Suprapubic skin (tissue), 4 donors: ENCODE data around the gene FOSL1. TPM values are rescaled to one million over a fixed set of nuclear protein-coding genes. Genes with fewer than 3 reads are reported as not detected.

Source experiments
- DNase-seq, 2 donors: peaks; one replicate each; pipeline ENCODE4 v3.0.0-alpha.2; 2019; ENCODE audit warnings: low spot score in 2 of 2
- H3K27ac ChIP-seq: fragments of 200-600 bp; sonication (generic); one replicate; pipeline ENCODE4 v1.5.1; 2019
- H3K27me3 ChIP-seq: fragments of 200-600 bp; sonication (generic); one replicate; pipeline ENCODE4 v1.5.1; 2019
- H3K36me3 ChIP-seq: fragments of 200-600 bp; sonication (generic); one replicate; pipeline ENCODE4 v1.5.1; 2019
- H3K4me1 ChIP-seq: fragments of 200-600 bp; sonication (generic); one replicate; pipeline ENCODE4 v1.5.1; 2019
- H3K4me3 ChIP-seq: fragments of 200-600 bp; sonication (generic); one replicate; pipeline ENCODE4 v1.5.1; 2019; ENCODE audit warnings: mild to moderate bottlenecking
- H3K9me3 ChIP-seq: fragments of 200-600 bp; sonication (generic); one replicate; pipeline ENCODE4 v1.5.1; 2019
- CTCF ChIP-seq, 2 donors: fragments of 200-600 bp in 1 of 2; fragments of 450-650 bp in 1 of 2; sonication (generic) in 1 of 2; IDR thresholded peaks; one replicate each; pipeline ENCODE4 v1.5.1; 2016 to 2019; ENCODE audit warnings: antibody characterized with exemption in 2 of 2, mild to moderate bottlenecking in 1 of 2, moderate library complexity in 1 of 2
- EP300 ChIP-seq: sonication (generic); formaldehyde crosslinking; IDR thresholded peaks from one replicate; pipeline ENCODE4 v1.6.1; 2017; ENCODE audit warnings: antibody characterized with exemption
- POLR2A ChIP-seq, 2 donors: fragments of 450-650 bp; IDR thresholded peaks; one replicate each; pipeline ENCODE4 v1.6.1; 2017; ENCODE audit warnings: antibody characterized with exemption in 2 of 2, mild to moderate bottlenecking in 2 of 2, moderate library complexity in 2 of 2
- POLR2AphosphoS5 ChIP-seq, 3 donors: sonication (generic); formaldehyde crosslinking; IDR thresholded peaks; one replicate each; pipeline ENCODE4 v1.6.1; 2017; ENCODE audit warnings: antibody characterized with exemption in 3 of 3
- WGBS: methylation state at CpG from one replicate; pipeline ENCODE4 v1.1.5; 2018; 5-methylcytosine and 5-hydroxymethylcytosine counted together
- total RNA-seq, 4 donors: library from RNA; depleted of rRNA; stranded (reverse); fragments of >200 nt; gene quantifications; one replicate each; pipeline ENCODE4 v1.1.0, GENCODE V29; 2016

The FOSL1 gene
- total RNA-seq, 4 donors from 2014 or later, result 5.0 to 118 (median 28.9) TPM

GRCh38 chr11:65945941-65946558 is 45.9 kb upstream of the FOSL1 start:
- WGBS, result 90% methylated on average over 11 of the region's 11 CpGs
- Histone ChIP-seq H3K9me3 (no peaks in the 10 kb centered on the region), H3K4me3 (no peak overlapping the region), H3K36me3 (no peaks in the 10 kb centered on the region), H3K4me1 (no peaks in the 10 kb centered on the region), H3K27me3 (no peaks in the 10 kb centered on the region), H3K27ac (no peak overlapping the region)
- DNase-seq, result no peak
- TF ChIP-seq CTCF (IDR thresholded peaks at IDR 0.05) (no peak), POLR2A (IDR thresholded peaks at IDR 0.05) (no peak), EP300 (no peak), POLR2AphosphoS5 (IDR thresholded peaks at IDR 0.05) (no peak)

DNA sequence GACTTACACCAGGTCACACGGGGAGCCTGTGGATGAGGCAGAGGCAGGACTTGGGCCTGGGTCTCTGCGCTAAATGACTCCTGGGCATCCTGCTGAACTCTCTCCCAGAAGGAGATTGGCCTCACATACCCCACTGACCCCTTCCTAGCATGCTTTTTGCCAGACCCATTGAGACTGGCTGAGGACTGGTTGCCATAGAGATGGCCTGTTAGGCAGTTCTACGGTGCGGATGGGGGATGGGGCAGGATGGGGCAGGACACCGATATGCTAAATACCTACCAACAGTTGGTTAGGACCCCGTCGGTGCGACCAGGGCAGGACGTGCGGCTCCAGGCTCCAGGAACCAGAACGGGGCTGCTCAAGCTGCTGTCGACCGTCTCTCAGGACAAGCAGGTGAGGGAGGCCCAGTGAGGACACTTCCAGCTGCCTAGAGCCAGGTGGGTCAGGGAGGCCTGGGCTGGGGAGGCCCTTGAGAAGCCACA is 45.3 kb upstream of the FOSL1 start, which contains the start of gene TSGA10IP:
Gene TSGA10IP, plus strand, starts transcription at position 51 of the 482 bp plus-strand sequence. Its CDS starts 196 bp downstream, at position 247.
- H3K9me3 ChIP-seq, result no peaks in the 10 kb centered on the region
- no peaks in the 10 kb centered on the region for H3K27me3 ChIP-seq
- 93% methylated on average over 9 of the region's 13 CpGs for WGBS
- TF ChIP-seq EP300 (no peak), CTCF (IDR thresholded peaks at IDR 0.05) (no peak), POLR2A (IDR thresholded peaks at IDR 0.05) (no peak), POLR2AphosphoS5 (IDR thresholded peaks at IDR 0.05) (no peak)
- no peak for DNase-seq
- H3K4me1 ChIP-seq, result no peaks in the 10 kb centered on the region
- H3K36me3 ChIP-seq, result no peaks in the 10 kb centered on the region
- H3K4me3 ChIP-seq, result no peak within 1 kb of the TSS
- no peak within 1 kb of the TSS for H3K27ac ChIP-seq

GRCh38 chr11:65944767-65945166 is 44.6 kb upstream of the FOSL1 start:
- Histone ChIP-seq H3K9me3 (no peaks in the 10 kb centered on the region), H3K4me1 (no peaks in the 10 kb centered on the region), H3K4me3 (no peak overlapping the region), H3K27ac (no peak overlapping the region), H3K36me3 (no peaks in the 10 kb centered on the region), H3K27me3 (no peaks in the 10 kb centered on the region)
- 83% methylated on average over 5 of the region's 8 CpGs for WGBS
- no peak for DNase-seq
- TF ChIP-seq POLR2AphosphoS5 (IDR thresholded peaks at IDR 0.05) (no peak), EP300 (no peak), POLR2A (IDR thresholded peaks at IDR 0.05) (no peak), CTCF (IDR thresholded peaks at IDR 0.05) (no peak)

- Histone ChIP-seq H3K4me1 (no peaks in the 10 kb centered on the region), H3K36me3 (no peaks in the 10 kb centered on the region), H3K27ac (no peak overlapping the region), H3K27me3 (no peaks in the 10 kb centered on the region), H3K4me3 (no peak overlapping the region), H3K9me3 (no peaks in the 10 kb centered on the region)
- DNase-seq, result no peak
- TF ChIP-seq POLR2A (IDR thresholded peaks at IDR 0.05) (no peak), EP300 (no peak), CTCF (IDR thresholded peaks at IDR 0.05) (no peak), POLR2AphosphoS5 (IDR thresholded peaks at IDR 0.05) (no peak)
- WGBS, result 90% methylated on average over 8 of the region's 8 CpGs
Observed at GRCh38 chr11:65944191-65944590, 44.0 kb upstream of the FOSL1 start.

- H3K27me3 ChIP-seq, result no peaks in the 10 kb centered on the region
- H3K9me3 ChIP-seq, result no peaks in the 10 kb centered on the region
- TF ChIP-seq POLR2A (IDR thresholded peaks at IDR 0.05) (no peak), EP300 (no peak), CTCF (IDR thresholded peaks at IDR 0.05) (no peak), POLR2AphosphoS5 (IDR thresholded peaks at IDR 0.05) (no peak)
- H3K4me3 ChIP-seq, result no peak overlapping the region
- no peak overlapping the region for H3K27ac ChIP-seq
- no peak for DNase-seq
- H3K36me3 ChIP-seq, result no peaks in the 10 kb centered on the region
- 88% methylated on average over 7 of the region's 7 CpGs for WGBS
- H3K4me1 ChIP-seq, result no peaks in the 10 kb centered on the region
Observed at GRCh38 chr11:65942531-65942930, 42.3 kb upstream of the FOSL1 start.
